GM12875 (cell line): ENCODE measurements around the gene SRGAP3.
A peak's percentile ranks its signal among the peaks of the same experiment; 100 is the strongest.

Source experiments
- H3K4me3 ChIP-seq: one replicate; pipeline ENCODE4 v1.5.1; 2011; ENCODE audit warnings: low read depth, low read length, control low read depth
- CTCF ChIP-seq: IDR thresholded peaks from 2 replicates; pipeline ENCODE4 v1.5.1; 2011; ENCODE audit warnings: low read depth, mild to moderate bottlenecking, control low read depth, inconsistent platforms, low read length, moderate library complexity, borderline replicate concordance; ENCODE audit not compliant: insufficient read depth

The SRGAP3 gene

GRCh38 chr3:9111866-9112265 lies 137.6 kb downstream of the SRGAP3 start:
- no peak for TF ChIP-seq CTCF
- no peak overlapping the region for H3K4me3 ChIP-seq

GRCh38 chr3:9111417-9111816 lies 138.0 kb downstream of the SRGAP3 start:
- TF ChIP-seq CTCF, result peak; percentile 23; the same call in 1 of the 2 replicates
- no peak overlapping the region for H3K4me3 ChIP-seq

- no peak for TF ChIP-seq CTCF
- no peak overlapping the region for H3K4me3 ChIP-seq
These were observed 138.6 kb downstream of the SRGAP3 start for GRCh38 chr3:9110802-9111201.

- TF ChIP-seq CTCF, result no peak
- H3K4me3 ChIP-seq, result no peak overlapping the region
These were observed 139.1 kb downstream of the SRGAP3 start for GRCh38 chr3:9110316-9110715.

- no peak overlapping the region for H3K4me3 ChIP-seq
- TF ChIP-seq CTCF, result no peak
These were observed 139.9 kb downstream of the SRGAP3 start for GRCh38 chr3:9109568-9109914.

GRCh38 chr3:9108876-9109567 lies 140.4 kb downstream of the SRGAP3 start:
- TF ChIP-seq CTCF, result no peak
- no peak overlapping the region for H3K4me3 ChIP-seq

GRCh38 chr3:9107738-9108137 lies 141.7 kb downstream of the SRGAP3 start:
- no peak for TF ChIP-seq CTCF
- no peak overlapping the region for H3K4me3 ChIP-seq
